ENCODE data around the gene MYCN. TPM values are rescaled to one million over a fixed set of nuclear protein-coding genes. Genes with fewer than 3 reads are reported as not detected.
"Not testable (repeated sequence)": the region's sequence is repeated elsewhere in the genome, so short reads cannot be mapped to it uniquely, and the experiment has no call there.

Gene MYCN
- total RNA-seq, 2 donors from 2014 or later = 0.53 to 0.73 TPM

GRCh38 chr2:15905986-15906491, 34.3 kb upstream of the MYCN start:
- intact Hi-C loops (cut with DNase I) = no loop called here
- DNase-seq = no peak
- no peak for ATAC-seq

- intact Hi-C loops (cut with DNase I) = no loop called here
- DNase-seq = no peak
- no peak for ATAC-seq
Observed at GRCh38 chr2:15906778-15907177, 33.6 kb upstream of the MYCN start.

GRCh38 chr2:15907461-15908324, 32.7 kb upstream of the MYCN start:
- intact Hi-C loops (cut with DNase I) = no loop called here
- DNase-seq (no peak), ATAC-seq (no peak)

GRCh38 chr2:15908371-15908770, 32.0 kb upstream of the MYCN start:
- intact Hi-C loops (cut with DNase I) = no loop called here
- DNase-seq = no peak
- ATAC-seq = no peak

GRCh38 chr2:15909157-15909556, 31.2 kb upstream of the MYCN start:
- intact Hi-C loops (cut with DNase I) = no loop called here
- DNase-seq (no peak), ATAC-seq (no peak)

GRCh38 chr2:15909736-15910135, 30.6 kb upstream of the MYCN start:
- no peak for DNase-seq
- intact Hi-C loops (cut with DNase I) = loop anchor here in 1 of 2 donors (10.0 kb wide), 1 partner anchor 275 kb away; no protein-coding TSS in a partner anchor
- no peak for ATAC-seq

GRCh38 chr2:15911270-15911669, 29.1 kb upstream of the MYCN start:
- not testable (repeated sequence) for ATAC-seq, DNase-seq
- intact Hi-C loops (cut with DNase I) = loop anchor here in 1 of 2 donors (10.0 kb wide), 1 partner anchor 276 kb away; no protein-coding TSS in a partner anchor

- intact Hi-C loops (cut with DNase I) = loop anchor here in 1 of 2 donors (10.0 kb wide), 1 partner anchor 277 kb away; no protein-coding TSS in a partner anchor
- no peak for DNase-seq
- ATAC-seq = no peak
Observed at GRCh38 chr2:15911686-15912085, 28.7 kb upstream of the MYCN start.

- DNase-seq (peak; percentile 72), ATAC-seq (peak; percentile 80 to 93)
- intact Hi-C loops (cut with DNase I) = loop anchor here in 1 of 2 donors (10.0 kb wide), 1 partner anchor 277 kb away; no protein-coding TSS in a partner anchor
Observed at GRCh38 chr2:15912203-15912602, 28.1 kb upstream of the MYCN start.

- DNase-seq (no peak), ATAC-seq (no peak)
- intact Hi-C loops (cut with DNase I) = loop anchor here in 1 of 2 donors (10.0 kb wide), 1 partner anchor 278 kb away; no protein-coding TSS in a partner anchor
Observed at GRCh38 chr2:15913146-15913545, 27.2 kb upstream of the MYCN start.

- peak; percentile 69 to 83 for ATAC-seq
- intact Hi-C loops (cut with DNase I) = loop anchor here in 1 of 2 donors (10.0 kb wide), 1 partner anchor 280 kb away; no protein-coding TSS in a partner anchor
Observed at GRCh38 chr2:15914596-15915385, 25.6 kb upstream of the MYCN start.

GRCh38 chr2:15915546-15915945, 24.8 kb upstream of the MYCN start:
- DNase-seq, ATAC-seq: not testable (repeated sequence)
- intact Hi-C loops (cut with DNase I) = loop anchor here in 1 of 2 donors (10.0 kb wide), 1 partner anchor 281 kb away; no protein-coding TSS in a partner anchor

More at GRCh38 chr2:15914596-15915385, 25.6 kb upstream of the MYCN start:
- DNase-seq = peak; percentile 69

- DNase-seq (no peak), ATAC-seq (no peak)
- intact Hi-C loops (cut with DNase I) = loop anchor here in 1 of 2 donors (10.0 kb wide), 1 partner anchor 282 kb away; no protein-coding TSS in a partner anchor
Observed at GRCh38 chr2:15916336-15916735, 24.0 kb upstream of the MYCN start.

- DNase-seq (no peak), ATAC-seq (no peak)
- intact Hi-C loops (cut with DNase I) = loop anchor here in 1 of 2 donors (10.0 kb wide), 1 partner anchor 284 kb away; no protein-coding TSS in a partner anchor
Observed at GRCh38 chr2:15918761-15919356, 21.5 kb upstream of the MYCN start.

- no peak for ATAC-seq
Observed at GRCh38 chr2:15919716-15920434, 20.5 kb upstream of the MYCN start.

GRCh38 chr2:15920696-15921095, 19.7 kb upstream of the MYCN start:
- intact Hi-C loops (cut with DNase I) = no loop called here
- no peak for ATAC-seq

More at GRCh38 chr2:15919716-15920434, 20.5 kb upstream of the MYCN start:
- DNase-seq = no peak
- intact Hi-C loops (cut with DNase I) = loop anchor here in 1 of 2 donors (10.0 kb wide), 1 partner anchor 285 kb away; no protein-coding TSS in a partner anchor

GRCh38 chr2:15923597-15923996, 16.8 kb upstream of the MYCN start:
- intact Hi-C loops (cut with DNase I) = no loop called here
- ATAC-seq (no peak), DNase-seq (no peak)

More at GRCh38 chr2:15920696-15921095, 19.7 kb upstream of the MYCN start:
- no peak for DNase-seq

- ATAC-seq (no peak), DNase-seq (no peak)
- intact Hi-C loops (cut with DNase I) = no loop called here
Observed at GRCh38 chr2:15925819-15926218, 14.5 kb upstream of the MYCN start.

All from left cardiac atrium (tissue), 4 donors.